Duodenal mucosa (tissue), 2 donors: ENCODE measurements around the gene ADGRG7.
A peak's percentile ranks its signal among the peaks of the same experiment; 100 is the strongest.
"Not testable (repeated sequence)": the region's sequence is repeated elsewhere in the genome, so short reads cannot be mapped to it uniquely, and the experiment has no call there.

Experiments used
- H3K27ac ChIP-seq: one replicate; pipeline ENCODE4 v1.7.0; 2013; ENCODE audit warnings: low read depth, low read length
- H3K27me3 ChIP-seq, 2 donors: one replicate each; pipeline ENCODE4 v1.7.0; 2013; ENCODE audit warnings: low read length in 2 of 2, control low read depth in 1 of 2; ENCODE audit not compliant: insufficient read depth in 2 of 2, control insufficient read depth in 1 of 2
- H3K36me3 ChIP-seq, 2 donors: one replicate each; pipeline ENCODE4 v1.7.0; 2013; ENCODE audit warnings: low read length in 2 of 2, control low read depth in 1 of 2; ENCODE audit not compliant: insufficient read depth in 2 of 2, control insufficient read depth in 1 of 2
- H3K4me1 ChIP-seq, 2 donors: one replicate each; pipeline ENCODE4 v1.7.0; 2013; ENCODE audit warnings: low read length in 2 of 2, control low read depth in 1 of 2; ENCODE audit not compliant: insufficient read depth in 2 of 2, control insufficient read depth in 1 of 2
- H3K4me3 ChIP-seq, 2 donors: one replicate each; pipeline ENCODE4 v1.7.0; 2013; ENCODE audit warnings: low read length in 2 of 2, low read depth in 1 of 2
- H3K9ac ChIP-seq, 2 donors: one replicate each; pipeline ENCODE4 v1.7.0; 2013; ENCODE audit warnings: low read length in 2 of 2, low read depth in 1 of 2
- H3K9me3 ChIP-seq, 2 donors: one replicate each; pipeline ENCODE4 v1.7.0; 2013; ENCODE audit warnings: low read length in 2 of 2, control low read depth in 1 of 2; ENCODE audit not compliant: control insufficient read depth in 1 of 2

The ADGRG7 gene

DNA sequence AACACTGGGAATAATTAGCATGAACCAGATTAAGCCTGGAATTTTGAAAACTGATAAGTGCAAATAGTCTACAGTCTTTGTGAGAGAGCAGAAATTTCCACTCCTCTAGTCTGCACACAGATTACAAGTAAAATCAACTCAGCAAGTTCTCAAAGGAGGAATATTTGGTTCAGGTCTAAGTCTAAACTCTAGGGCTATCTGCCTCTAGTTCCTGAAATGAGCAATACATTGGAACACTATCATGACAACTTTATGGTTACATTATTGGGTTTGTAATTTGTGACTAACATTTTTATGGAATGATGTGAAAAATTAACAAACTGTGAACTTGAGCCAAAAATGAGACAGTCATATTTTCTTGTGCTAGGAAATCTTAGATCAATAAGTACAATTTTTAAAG lies 30.8 kb upstream of the ADGRG7 start:
- no peaks in the 10 kb centered on the region for H3K27me3 ChIP-seq

DNA sequence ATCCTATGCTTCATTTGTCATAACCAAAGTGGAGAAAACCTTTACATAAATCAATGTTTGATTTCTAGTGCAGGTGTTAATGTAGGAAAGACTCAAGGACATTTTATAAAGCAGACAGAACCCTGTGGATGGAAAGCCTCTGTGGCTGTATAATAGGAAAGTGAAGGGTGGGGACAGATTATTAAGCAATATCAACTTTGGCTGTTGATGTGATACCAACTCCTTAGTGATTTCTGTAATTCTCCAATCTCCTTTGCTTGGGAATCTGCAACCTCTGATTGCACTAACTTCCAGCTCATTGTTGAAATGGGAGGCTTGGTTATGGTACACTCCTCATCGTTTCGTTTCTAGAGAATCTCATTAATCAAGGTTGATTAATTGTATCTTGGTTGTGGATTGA lies 29.3 kb upstream of the ADGRG7 start:
- Histone ChIP-seq H3K4me3 (no peak overlapping the region), H3K9ac (no peak overlapping the region), H3K36me3 (no peaks in the 10 kb centered on the region), H3K4me1 (peaks cover 4 to 13% of the 10 kb centered on the region in 2 donors), H3K27me3 (no peaks in the 10 kb centered on the region), H3K27ac (no peak overlapping the region), H3K9me3 (peaks cover 0 to 3% of the 10 kb centered on the region in 2 donors)

More for the DNA sequence above, 30.8 kb upstream of the ADGRG7 start:
- H3K9me3 ChIP-seq, result no peaks in the 10 kb centered on the region
- H3K4me1 ChIP-seq, result peaks cover 4 to 13% of the 10 kb centered on the region in 2 donors
- H3K27ac ChIP-seq, result no peak overlapping the region
- no peaks in the 10 kb centered on the region for H3K36me3 ChIP-seq
- H3K4me3 ChIP-seq, result no peak overlapping the region
- no peak overlapping the region for H3K9ac ChIP-seq

DNA sequence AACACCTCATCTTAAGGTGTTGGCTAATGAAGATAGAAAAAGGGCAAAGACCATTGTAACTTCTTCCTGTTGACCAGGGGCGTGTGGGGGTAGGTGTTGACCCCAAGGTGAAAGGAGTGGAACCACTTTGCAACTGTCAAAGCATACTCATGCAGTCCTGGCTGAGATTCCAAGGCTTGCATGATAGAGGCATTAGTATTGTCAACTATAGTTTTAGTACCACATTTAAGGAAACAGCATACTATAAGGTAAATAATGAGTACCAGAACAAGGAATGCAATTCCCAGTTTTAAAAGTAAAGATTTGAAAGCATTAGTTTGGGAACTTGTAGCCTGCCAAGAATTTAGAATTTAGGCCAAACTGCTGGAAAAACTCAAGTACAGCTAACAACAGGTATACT lies 27.8 kb upstream of the ADGRG7 start:
- Histone ChIP-seq H3K36me3 (no peaks in the 10 kb centered on the region), H3K9ac (no peak overlapping the region), H3K9me3 (peaks cover 0 to 3% of the 10 kb centered on the region in 2 donors), H3K27ac (no peak overlapping the region), H3K27me3 (no peaks in the 10 kb centered on the region), H3K4me1 (peaks cover 4 to 13% of the 10 kb centered on the region in 2 donors), H3K4me3 (no peak overlapping the region)

DNA sequence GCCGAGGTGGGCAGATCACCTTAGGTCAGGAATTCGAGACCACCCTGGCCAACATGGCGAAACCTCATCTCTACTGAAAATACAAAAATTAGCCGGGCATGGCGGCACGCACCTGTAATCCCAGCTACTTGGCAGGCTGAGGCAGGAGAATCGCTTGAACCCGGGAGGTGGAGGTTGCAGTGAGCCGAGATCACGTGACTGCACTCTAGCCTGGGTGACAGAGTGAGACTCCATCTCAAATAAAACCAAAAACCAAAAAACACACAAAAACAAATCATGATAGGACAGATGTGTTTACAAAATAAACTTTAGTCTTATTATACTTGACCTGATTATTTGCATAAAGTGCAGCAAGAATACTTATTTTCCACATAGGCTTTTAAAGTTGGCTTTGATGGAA lies 27.2 kb upstream of the ADGRG7 start:
- not testable (repeated sequence) for H3K27ac ChIP-seq, H3K9ac ChIP-seq, H3K4me3 ChIP-seq, H3K36me3 ChIP-seq, H3K9me3 ChIP-seq, H3K27me3 ChIP-seq
- H3K4me1 ChIP-seq, result peaks cover 4 to 13% of the 10 kb centered on the region in 2 donors

DNA sequence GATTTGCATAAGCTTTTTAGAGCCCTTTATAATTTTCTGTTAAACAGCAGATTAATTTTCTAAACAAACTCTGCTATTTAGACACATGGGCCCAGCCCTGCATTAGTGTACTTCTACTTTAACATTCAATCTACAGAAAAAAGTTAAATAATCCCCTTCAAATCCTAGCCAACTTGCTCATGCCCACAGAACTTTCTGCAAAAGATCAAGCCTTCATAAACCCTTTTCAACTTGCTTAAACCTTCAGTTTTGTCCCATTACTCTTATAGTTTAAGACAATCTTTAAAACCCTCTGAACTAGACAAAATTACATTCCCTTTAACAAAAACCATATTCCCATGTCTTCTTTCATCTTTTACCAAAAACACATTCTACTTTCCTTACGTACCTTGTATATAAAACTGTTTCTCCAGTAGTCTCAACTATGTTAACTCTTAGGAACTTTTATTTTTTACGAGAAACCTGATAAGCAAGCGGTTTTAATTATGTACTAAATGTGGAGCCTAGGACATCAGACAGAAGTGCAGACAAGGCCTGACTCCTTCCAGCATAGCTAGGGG lies 25.2 kb upstream of the ADGRG7 start:
- Histone ChIP-seq H3K4me3 (no peak overlapping the region), H3K9ac (no peak overlapping the region), H3K36me3 (no peaks in the 10 kb centered on the region), H3K4me1 (peaks cover 0 to 4% of the 10 kb centered on the region in 2 donors), H3K9me3 (peaks cover 0 to 3% of the 10 kb centered on the region in 2 donors), H3K27me3 (no peaks in the 10 kb centered on the region), H3K27ac (no peak overlapping the region)

DNA sequence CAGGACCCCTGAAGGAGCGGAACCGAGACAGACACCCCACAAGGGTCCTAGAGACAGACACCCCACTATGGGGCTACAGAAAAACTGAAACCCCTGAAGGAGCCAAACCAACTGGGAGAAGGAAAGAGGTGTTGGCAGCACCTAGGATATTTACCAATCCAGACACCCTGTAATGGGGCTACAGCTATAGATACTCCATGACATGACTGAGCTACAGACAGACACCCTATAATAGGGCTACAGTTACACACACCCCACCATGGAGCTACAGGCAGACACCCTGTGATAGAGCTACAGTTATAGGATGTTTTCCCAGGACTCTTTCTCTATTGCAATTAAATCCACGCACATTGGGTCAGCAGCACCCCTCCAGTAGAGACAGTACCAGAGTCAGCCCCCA lies 22.6 kb upstream of the ADGRG7 start:
- H3K27ac ChIP-seq, result no peak overlapping the region
- no peak overlapping the region for H3K9ac ChIP-seq
- H3K4me3 ChIP-seq, result no peak overlapping the region
- peaks cover 5 to 14% of the 10 kb centered on the region in 2 donors for H3K4me1 ChIP-seq
- no peaks in the 10 kb centered on the region for H3K36me3 ChIP-seq
- H3K27me3 ChIP-seq, result no peaks in the 10 kb centered on the region
- H3K9me3 ChIP-seq, result peaks cover 0 to 3% of the 10 kb centered on the region in 2 donors

DNA sequence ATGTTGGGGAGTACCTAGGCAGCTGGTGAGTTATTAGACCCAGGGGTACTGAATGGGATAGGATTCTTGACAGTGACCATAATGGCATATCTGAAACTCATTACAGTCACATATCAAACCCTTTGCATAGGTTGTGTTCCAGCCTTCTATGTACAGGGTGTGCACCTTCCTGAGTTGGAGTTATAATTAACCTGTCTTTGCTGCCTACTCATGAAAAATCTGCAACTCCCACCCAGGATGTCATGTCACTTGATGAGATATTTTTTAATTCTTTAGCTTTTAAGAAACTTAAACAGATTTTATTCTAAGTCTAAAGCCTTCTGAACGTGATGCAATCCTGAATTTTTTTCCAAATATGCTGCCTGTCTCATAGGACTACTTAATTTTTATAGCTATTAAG lies 21.1 kb upstream of the ADGRG7 start:
- Histone ChIP-seq H3K9me3 (peaks cover 0 to 3% of the 10 kb centered on the region in 2 donors), H3K9ac (no peak overlapping the region), H3K4me3 (no peak overlapping the region), H3K36me3 (no peaks in the 10 kb centered on the region), H3K27ac (no peak overlapping the region), H3K27me3 (no peaks in the 10 kb centered on the region), H3K4me1 (peaks cover 5 to 15% of the 10 kb centered on the region in 2 donors)

DNA sequence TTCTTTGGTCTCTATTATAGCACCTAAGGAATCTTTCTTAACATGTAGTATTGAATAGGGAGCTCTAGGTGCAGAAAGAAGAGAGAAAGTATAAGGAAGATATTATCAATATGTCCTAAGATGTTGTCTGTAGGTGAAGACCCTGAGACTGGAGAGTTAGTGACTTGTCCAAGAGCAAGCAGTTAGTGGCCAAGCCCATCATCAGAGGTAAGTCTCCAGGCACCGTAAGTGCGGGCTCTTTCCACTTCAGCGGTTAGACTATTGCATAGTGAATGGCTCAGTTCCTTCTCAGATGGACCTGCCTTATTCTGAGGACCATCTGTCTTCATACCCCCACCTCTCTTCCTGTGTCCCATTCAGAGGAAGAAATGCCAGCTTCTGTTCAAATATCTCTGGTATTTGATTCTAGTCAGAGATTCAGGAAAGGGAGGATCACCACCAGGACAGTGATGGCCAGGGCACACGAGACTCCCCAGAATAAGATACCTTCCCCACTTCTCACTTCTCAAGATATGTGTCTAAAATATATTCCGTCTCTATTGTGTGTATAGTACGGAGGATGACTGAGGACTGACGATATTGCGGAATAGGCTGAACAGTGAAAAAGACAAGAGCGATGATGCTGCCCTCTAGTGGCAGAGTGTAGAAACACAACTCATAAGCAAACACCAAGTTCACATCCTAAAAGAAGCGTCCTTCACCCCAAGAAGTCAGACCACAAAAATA lies 19.1 kb upstream of the ADGRG7 start:
- Histone ChIP-seq H3K27me3 (no peaks in the 10 kb centered on the region), H3K36me3 (no peaks in the 10 kb centered on the region), H3K27ac (no peak overlapping the region), H3K4me1 (peaks cover 5 to 15% of the 10 kb centered on the region in 2 donors), H3K4me3 (peak overlapping the region; percentile 2 to 18), H3K9ac (no peak overlapping the region), H3K9me3 (no peaks in the 10 kb centered on the region)

DNA sequence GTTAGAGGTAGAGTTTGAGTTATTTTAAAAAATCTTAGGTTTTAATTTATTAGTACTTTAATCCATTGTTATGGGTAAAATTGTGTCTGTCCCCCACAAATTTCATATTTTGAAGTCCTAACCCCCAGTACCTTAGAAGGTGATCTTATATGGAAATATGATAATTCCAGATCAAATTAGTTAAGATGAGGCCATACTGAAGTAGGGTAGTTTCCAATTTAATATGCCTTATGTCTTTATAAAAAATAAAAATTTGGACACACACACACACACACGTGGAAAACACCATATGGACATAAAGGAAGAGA lies 18.6 kb upstream of the ADGRG7 start:
- no peak overlapping the region for H3K27ac ChIP-seq
- no peaks in the 10 kb centered on the region for H3K36me3 ChIP-seq
- H3K4me1 ChIP-seq, result peaks cover 5 to 15% of the 10 kb centered on the region in 2 donors
- no peak overlapping the region for H3K4me3 ChIP-seq
- no peak overlapping the region for H3K9ac ChIP-seq
- H3K27me3 ChIP-seq, result no peaks in the 10 kb centered on the region
- no peaks in the 10 kb centered on the region for H3K9me3 ChIP-seq

DNA sequence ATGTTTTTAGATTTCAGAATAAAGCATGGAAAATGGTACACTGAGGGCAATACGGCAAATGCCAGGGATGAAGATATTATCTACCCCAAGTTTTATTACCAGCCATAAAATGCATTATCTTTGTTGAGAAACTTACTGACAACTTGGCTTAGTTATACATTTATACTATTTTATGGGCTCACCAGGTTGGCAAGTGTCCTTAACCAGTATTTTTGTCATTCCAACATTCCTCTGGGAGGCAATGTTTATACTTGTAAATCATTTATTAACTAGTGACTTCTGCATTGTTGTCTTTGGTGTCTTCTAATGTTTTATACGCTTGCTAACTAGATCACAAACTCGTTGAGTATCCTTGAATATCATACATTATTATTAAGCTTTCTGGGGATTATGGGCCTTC lies 18.0 kb upstream of the ADGRG7 start:
- no peak overlapping the region for H3K4me3 ChIP-seq
- no peak overlapping the region for H3K27ac ChIP-seq
- peaks cover 5 to 15% of the 10 kb centered on the region in 2 donors for H3K4me1 ChIP-seq
- no peak overlapping the region for H3K9ac ChIP-seq
- H3K9me3 ChIP-seq, result no peaks in the 10 kb centered on the region
- H3K27me3 ChIP-seq, result no peaks in the 10 kb centered on the region
- no peaks in the 10 kb centered on the region for H3K36me3 ChIP-seq
